ENCODE measurements around the gene MAEA.

DNA sequence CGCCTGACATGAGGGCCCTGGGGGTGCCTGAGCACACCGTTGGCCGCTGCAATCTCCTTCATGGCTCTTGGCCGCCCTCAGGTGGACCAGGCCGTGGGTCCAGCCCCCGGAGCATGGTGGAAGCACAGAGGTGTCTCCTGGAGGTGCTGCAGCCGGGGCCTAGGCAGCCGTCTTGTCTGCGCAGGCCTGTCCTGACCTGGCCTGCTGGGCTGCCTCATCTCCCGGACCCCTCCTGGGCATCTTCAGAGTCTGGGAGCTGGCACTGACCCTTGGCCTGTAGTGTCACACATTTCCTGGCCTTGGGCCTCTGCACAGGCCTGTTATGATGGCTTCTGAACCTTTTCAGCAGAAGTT, 78.2 kb downstream of the MAEA start:
- TF ChIP-seq CTCF (IDR thresholded peaks at IDR 0.05; ENCODE audit: low read depth, low read length) (no peak), POLR2A (IDR thresholded peaks at IDR 0.05; ENCODE audit: extremely low read depth, insufficient read length) (no peak), MYC (IDR thresholded peaks at IDR 0.05; ENCODE audit: low read depth, low read length) (no peak), MAX (IDR thresholded peaks at IDR 0.05; ENCODE audit: low read depth, low read length) (no peak)

All from NB4 (cell line).